Stimulated activated CD8-positive, alpha-beta memory T cell treated with anti-CD3 and anti-CD28 coated beads, Interleukin-2, amount 100 ng/mL, for 48 hours (primary cell): ENCODE data around the gene VPS9D1.
"Not testable (repeated sequence)": the region's sequence is repeated elsewhere in the genome, so short reads cannot be mapped to it uniquely, and the experiment has no call there.

Experiments used
- DNase-seq, 2 donors: peaks; one replicate each; pipeline ENCODE4 v3.0.0-alpha.2; 2020; ENCODE audit warnings: low read depth in 2 of 2

The VPS9D1 gene

GRCh38 chr16:89667633-89668032, 53.1 kb downstream of the VPS9D1 start:
- DNase-seq: no peak

- not testable (repeated sequence) for DNase-seq
Measured at GRCh38 chr16:89667000-89667399, 53.7 kb downstream of the VPS9D1 start.

- not testable (repeated sequence) for DNase-seq
Measured at GRCh38 chr16:89664238-89664637, 56.5 kb downstream of the VPS9D1 start.

GRCh38 chr16:89661215-89661614, 59.5 kb downstream of the VPS9D1 start:
- no peak for DNase-seq

- DNase-seq: no peak
Measured at GRCh38 chr16:89660146-89660545, 60.6 kb downstream of the VPS9D1 start.

GRCh38 chr16:89658221-89658879, 62.3 kb downstream of the VPS9D1 start:
- DNase-seq: no peak

GRCh38 chr16:89657442-89658220, 63.1 kb downstream of the VPS9D1 start, which contains the start of the genes CHMP1A and SPATA33:
CHMP1A (minus strand) TSS chr16:89657708; CDS start chr16:89657588, 120 bp downstream.
SPATA33 (plus strand) TSS chr16:89657836; CDS start chr16:89657912, 76 bp downstream.
- peak; percentile 85 to 89 for DNase-seq
